ENCODE data around the gene BEGAIN. TPM values are rescaled to one million over a fixed set of nuclear protein-coding genes. Genes with fewer than 3 reads are reported as not detected.

Gene BEGAIN
- polyA plus RNA-seq, 1 experiment: 0.16 TPM

DNA sequence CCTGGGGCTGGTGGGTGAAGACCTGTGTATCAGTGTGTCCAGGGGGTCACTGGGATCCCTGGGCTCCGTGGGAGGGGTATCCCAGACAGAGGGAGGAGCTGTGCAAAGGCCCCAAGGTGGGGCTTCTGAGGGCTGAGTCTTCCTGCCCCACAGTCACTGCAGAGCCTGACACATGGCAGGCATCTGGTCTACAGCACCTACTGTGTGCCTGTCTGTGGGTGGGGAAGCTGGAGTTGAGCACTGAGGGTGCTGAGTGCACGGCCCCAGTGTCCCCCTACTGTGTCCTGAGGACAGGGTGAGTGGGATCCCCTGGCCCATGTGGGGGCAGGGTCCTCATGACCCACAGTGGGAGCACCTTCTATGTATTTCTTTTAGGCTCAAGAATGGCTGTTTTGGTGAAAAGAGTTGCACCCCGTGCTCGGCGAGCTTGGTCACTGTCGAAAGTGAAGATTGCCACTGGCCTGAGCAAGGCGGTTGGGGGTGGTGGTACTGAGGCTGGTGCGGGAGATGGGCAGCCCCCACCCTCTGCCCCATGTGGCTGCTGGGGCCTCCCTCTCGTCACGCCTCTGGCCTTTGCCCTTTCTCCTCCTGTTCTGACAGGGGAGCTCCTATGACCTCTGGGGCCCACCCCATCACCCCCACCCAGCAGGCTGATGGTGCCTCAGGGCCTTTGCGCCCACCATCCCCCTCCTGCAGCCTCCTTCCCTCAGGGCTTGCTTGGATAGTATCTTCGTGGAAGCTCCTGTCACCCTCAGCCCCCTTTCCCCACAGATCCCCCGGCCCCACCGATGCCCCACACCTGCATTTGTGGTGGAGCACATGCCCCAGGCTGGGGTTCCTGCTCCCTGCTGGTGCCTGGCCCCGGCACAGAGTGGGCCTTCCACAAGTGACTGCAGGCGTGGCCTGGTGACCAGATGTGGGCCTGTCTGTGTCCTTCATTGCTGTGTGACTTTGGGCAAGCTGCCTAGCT lies 55.8 kb downstream of the BEGAIN start:
- POLR2A ChIA-PET: no interaction called here
- no peak for DNase-seq (ENCODE audit: low read depth, low spot score)
- Histone ChIP-seq H3K27me3 (ENCODE audit: control insufficient read depth, insufficient read depth, low read length) (no peaks in the 10 kb centered on the region), H3K4me3 (ENCODE audit: low read depth, low read length) (no peak overlapping the region), H3K27ac (ENCODE audit: low read depth, low read length) (no peak overlapping the region), H3K9me3 (ENCODE audit: control insufficient read depth, insufficient read depth, low read length) (no peaks in the 10 kb centered on the region)
- CTCF ChIA-PET: interaction anchor here (1.7 kb wide), 1 partner anchor 9 kb away, joined by 5 read pairs; no protein-coding TSS in a partner anchor
- TF ChIP-seq, protein P1, sequence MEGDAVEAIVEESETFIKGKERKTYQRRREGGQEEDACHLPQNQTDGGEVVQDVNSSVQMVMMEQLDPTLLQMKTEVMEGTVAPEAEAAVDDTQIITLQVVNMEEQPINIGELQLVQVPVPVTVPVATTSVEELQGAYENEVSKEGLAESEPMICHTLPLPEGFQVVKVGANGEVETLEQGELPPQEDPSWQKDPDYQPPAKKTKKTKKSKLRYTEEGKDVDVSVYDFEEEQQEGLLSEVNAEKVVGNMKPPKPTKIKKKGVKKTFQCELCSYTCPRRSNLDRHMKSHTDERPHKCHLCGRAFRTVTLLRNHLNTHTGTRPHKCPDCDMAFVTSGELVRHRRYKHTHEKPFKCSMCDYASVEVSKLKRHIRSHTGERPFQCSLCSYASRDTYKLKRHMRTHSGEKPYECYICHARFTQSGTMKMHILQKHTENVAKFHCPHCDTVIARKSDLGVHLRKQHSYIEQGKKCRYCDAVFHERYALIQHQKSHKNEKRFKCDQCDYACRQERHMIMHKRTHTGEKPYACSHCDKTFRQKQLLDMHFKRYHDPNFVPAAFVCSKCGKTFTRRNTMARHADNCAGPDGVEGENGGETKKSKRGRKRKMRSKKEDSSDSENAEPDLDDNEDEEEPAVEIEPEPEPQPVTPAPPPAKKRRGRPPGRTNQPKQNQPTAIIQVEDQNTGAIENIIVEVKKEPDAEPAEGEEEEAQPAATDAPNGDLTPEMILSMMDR (IDR thresholded peaks at IDR 0.05; ENCODE audit: low read depth, low read length): no peak

DNA sequence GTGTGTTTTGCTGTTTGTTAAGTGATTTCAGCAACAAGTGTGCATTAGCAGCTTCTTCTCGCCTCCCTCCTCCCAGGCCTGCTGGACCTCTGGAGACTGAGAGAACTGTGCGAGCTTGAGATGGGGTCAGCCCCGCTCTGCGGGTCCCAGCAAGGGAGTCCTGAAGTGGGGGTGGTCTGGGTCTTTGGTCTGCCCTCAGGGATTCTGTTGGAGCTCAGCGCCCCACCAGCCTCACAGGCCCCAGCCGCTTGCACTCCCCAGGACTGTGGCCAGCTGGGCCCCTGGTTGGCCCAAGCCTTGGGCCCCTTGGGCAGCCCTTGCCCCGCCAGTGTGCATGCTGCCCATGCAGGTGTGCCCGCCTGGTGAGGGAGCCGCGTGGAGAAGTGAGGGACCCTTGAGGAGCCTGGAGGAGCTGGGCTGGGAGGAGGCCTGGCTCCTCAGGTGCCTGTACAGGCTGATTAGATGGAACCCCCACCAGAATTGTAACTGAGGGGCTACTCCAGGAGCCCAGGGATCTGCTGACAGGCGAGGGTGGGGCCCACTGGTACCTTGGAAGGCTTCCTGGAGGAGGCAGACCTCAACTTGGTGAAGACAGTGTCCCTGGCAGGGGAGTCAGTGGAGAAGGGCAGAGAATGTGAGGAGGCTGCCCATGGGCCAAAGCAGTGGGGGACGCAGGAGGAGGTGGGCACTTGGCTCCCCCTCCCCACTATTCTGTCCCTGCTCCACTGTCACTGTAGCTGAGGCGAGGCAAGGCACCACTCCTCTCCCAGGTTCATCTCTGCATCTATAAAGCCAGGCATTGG lies 56.7 kb downstream of the BEGAIN start:
- CTCF ChIA-PET: interaction anchor here (1.7 kb wide), 1 partner anchor 10 kb away, joined by 5 read pairs; no protein-coding TSS in a partner anchor
- TF ChIP-seq, protein P1 (IDR thresholded peaks at IDR 0.05; ENCODE audit: low read depth, low read length): no peak
- POLR2A ChIA-PET: no interaction called here

DNA sequence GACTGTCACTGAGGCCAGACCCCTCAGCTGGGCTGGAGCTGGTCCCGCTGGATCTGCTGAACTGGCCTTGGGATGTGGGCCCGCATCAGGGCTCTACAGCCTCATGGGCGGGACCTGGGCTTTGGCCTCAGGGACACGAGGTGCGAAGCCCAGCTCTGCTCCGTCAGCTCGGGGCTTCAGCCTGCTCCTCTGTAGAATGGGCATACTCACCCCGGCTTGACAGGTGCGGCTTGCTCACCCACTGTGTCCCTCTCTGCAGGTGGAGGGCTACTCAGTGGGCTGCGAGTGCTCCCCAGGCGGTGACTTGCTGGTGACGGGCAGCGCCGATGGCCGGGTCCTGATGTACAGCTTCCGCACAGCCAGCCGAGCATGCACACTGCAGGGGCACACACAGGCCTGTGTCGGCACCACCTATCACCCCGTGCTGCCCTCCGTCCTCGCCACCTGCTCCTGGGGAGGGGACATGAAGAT lies 57.6 kb downstream of the BEGAIN start:
- CTCF ChIA-PET: interaction anchor here (1.7 kb wide), 1 partner anchor 11 kb away, joined by 5 read pairs; no protein-coding TSS in a partner anchor
- TF ChIP-seq, protein P1 (IDR thresholded peaks at IDR 0.05; ENCODE audit: low read depth, low read length): no peak
- POLR2A ChIA-PET: no interaction called here
- no peak for DNase-seq (ENCODE audit: low read depth, low spot score)
- H3K27ac ChIP-seq (ENCODE audit: low read depth, low read length): no peak overlapping the region
- H3K27me3 ChIP-seq (ENCODE audit: control insufficient read depth, insufficient read depth, low read length): no peaks in the 10 kb centered on the region
- H3K9me3 ChIP-seq (ENCODE audit: control insufficient read depth, insufficient read depth, low read length): no peaks in the 10 kb centered on the region
- no peak overlapping the region for H3K4me3 ChIP-seq (ENCODE audit: low read depth, low read length)

More for the DNA sequence above, 56.7 kb downstream of the BEGAIN start:
- H3K27me3 ChIP-seq (ENCODE audit: control insufficient read depth, insufficient read depth, low read length): no peaks in the 10 kb centered on the region
- H3K4me3 ChIP-seq (ENCODE audit: low read depth, low read length): no peak overlapping the region
- no peaks in the 10 kb centered on the region for H3K9me3 ChIP-seq (ENCODE audit: control insufficient read depth, insufficient read depth, low read length)
- H3K27ac ChIP-seq (ENCODE audit: low read depth, low read length): no peak overlapping the region
- no peak for DNase-seq (ENCODE audit: low read depth, low spot score)

DNA sequence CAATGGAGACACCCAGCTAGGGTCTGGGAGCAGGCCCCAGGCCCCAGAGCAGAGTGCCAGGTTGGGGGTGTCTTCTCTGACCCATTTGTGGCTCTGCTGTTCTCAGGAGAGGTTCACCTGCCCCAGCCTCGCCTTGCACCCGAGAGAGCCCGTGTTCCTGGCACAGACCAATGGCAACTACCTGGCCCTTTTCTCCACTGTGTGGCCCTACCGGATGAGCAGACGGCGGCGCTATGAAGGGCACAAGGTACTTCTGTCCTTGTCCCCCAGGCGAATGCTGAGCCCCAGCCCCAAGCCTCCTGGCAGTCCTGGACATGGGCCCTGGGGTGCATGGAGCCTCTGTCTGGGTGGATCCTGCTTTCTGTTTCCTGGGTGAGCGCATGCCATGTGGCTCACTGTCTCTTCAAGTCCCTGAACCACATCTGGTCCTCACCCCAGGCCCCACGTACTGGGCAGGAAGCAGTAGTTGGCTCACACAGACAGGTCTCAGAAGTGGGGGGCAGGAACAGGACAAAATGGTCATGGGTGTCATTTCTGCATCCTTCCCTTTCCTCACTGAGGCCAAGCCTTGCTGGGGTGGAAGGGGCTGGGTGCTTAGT lies 58.2 kb downstream of the BEGAIN start:
- TF ChIP-seq, protein P1 (IDR thresholded peaks at IDR 0.05; ENCODE audit: low read depth, low read length): no peak
- Histone ChIP-seq H3K9me3 (ENCODE audit: control insufficient read depth, insufficient read depth, low read length) (no peaks in the 10 kb centered on the region), H3K4me3 (ENCODE audit: low read depth, low read length) (no peak overlapping the region), H3K27me3 (ENCODE audit: control insufficient read depth, insufficient read depth, low read length) (no peaks in the 10 kb centered on the region), H3K27ac (ENCODE audit: low read depth, low read length) (no peak overlapping the region)
- ChIA-PET POLR2A (no interaction called here), CTCF (interaction anchor here (1.7 kb wide), 1 partner anchor 11 kb away, joined by 5 read pairs; no protein-coding TSS in a partner anchor)
- DNase-seq (ENCODE audit: low read depth, low spot score): no peak
